HepG2 (cell line): ENCODE results near the gene SECTM1. TPM values are rescaled to one million over a fixed set of nuclear protein-coding genes. Genes with fewer than 3 reads are reported as not detected.

ENCODE experiments used
- CC2D1A ChIP-seq: sonication (generic); formaldehyde crosslinking; IDR thresholded peaks from 2 replicates; pipeline ENCODE4 v1.8.1; 2023; ENCODE audit warnings: mild to moderate bottlenecking, missing genetic modification reagents
- DNMT1 ChIP-seq: sonication (generic); formaldehyde crosslinking; IDR thresholded peaks from 2 replicates; pipeline ENCODE4 v1.5.1; 2020; ENCODE audit warnings: mild to moderate bottlenecking, missing genetic modification reagents
- FOSL2 ChIP-seq: sonication (generic); formaldehyde crosslinking; IDR thresholded peaks from 2 replicates; pipeline ENCODE4 v1.4.0; 2020; ENCODE audit warnings: missing genetic modification reagents
- FOXC1 ChIP-seq: sonication (generic); formaldehyde crosslinking; IDR thresholded peaks from 2 replicates; pipeline ENCODE4 v1.8.0; 2022; ENCODE audit warnings: mild to moderate bottlenecking, missing genetic modification reagents, borderline replicate concordance
- HOXA7 ChIP-seq: sonication (generic); formaldehyde crosslinking; IDR thresholded peaks from 2 replicates; pipeline ENCODE4 v1.8.1; 2022; ENCODE audit warnings: mild to moderate bottlenecking, missing genetic modification reagents, moderate library complexity
- IRF9 ChIP-seq: sonication (generic); formaldehyde crosslinking; IDR thresholded peaks from 2 replicates; pipeline ENCODE4 v1.8.0; 2022; ENCODE audit warnings: missing genetic modification reagents, mild to moderate bottlenecking, borderline replicate concordance
- JUN ChIP-seq: sonication (generic); formaldehyde crosslinking; IDR thresholded peaks from 2 replicates; pipeline ENCODE4 v1.4.0; 2020; ENCODE audit warnings: mild to moderate bottlenecking, missing genetic modification reagents
- KAT7 ChIP-seq: IDR thresholded peaks from 2 replicates; pipeline ENCODE4 v1.6.1; 2018; ENCODE audit warnings: borderline replicate concordance, missing compliant biosample characterization
- KLF9 ChIP-seq: IDR thresholded peaks from 2 replicates; pipeline ENCODE4 v1.6.1; 2016; ENCODE audit warnings: low read depth
- MED1 ChIP-seq: sonication (generic); formaldehyde crosslinking; IDR thresholded peaks from 2 replicates; pipeline ENCODE4 v1.4.0; 2020; ENCODE audit warnings: missing genetic modification reagents
- POLR2AphosphoS2 ChIP-seq: IDR thresholded peaks from 2 replicates; pipeline ENCODE4 v1.6.1; 2011; ENCODE audit warnings: low read depth, low read length, improper control_type of control experiment
- RXRB ChIP-seq: IDR thresholded peaks from 2 replicates; pipeline ENCODE4 v1.6.1; 2016; ENCODE audit warnings: borderline replicate concordance, missing genetic modification reagents, missing compliant biosample characterization
- WIZ ChIP-seq: sonication (generic); formaldehyde crosslinking; IDR thresholded peaks from 2 replicates; pipeline ENCODE4 v1.5.1; 2020; ENCODE audit warnings: mild to moderate bottlenecking, missing genetic modification reagents
- ZBTB4 ChIP-seq: sonication (generic); formaldehyde crosslinking; IDR thresholded peaks from 2 replicates; pipeline ENCODE4 v1.4.0; 2020; ENCODE audit warnings: missing genetic modification reagents, mild to moderate bottlenecking, borderline replicate concordance
- ZFX ChIP-seq: sonication (generic); formaldehyde crosslinking; IDR thresholded peaks from 2 replicates; pipeline ENCODE4 v1.4.0; 2020; ENCODE audit warnings: mild to moderate bottlenecking, low read depth, missing genetic modification reagents, moderate library complexity
- ZMAT3 ChIP-seq: sonication (generic); formaldehyde crosslinking; conservative IDR thresholded peaks from 2 replicates; pipeline ENCODE4 v1.7.0; 2021; ENCODE audit warnings: missing genetic modification reagents
- ZNF263 ChIP-seq: sonication (generic); formaldehyde crosslinking; IDR thresholded peaks from 2 replicates; pipeline ENCODE4 v1.4.0; 2020; ENCODE audit warnings: missing genetic modification reagents
- ZNF329 ChIP-seq: sonication (generic); formaldehyde crosslinking; IDR thresholded peaks from 2 replicates; pipeline ENCODE4 v1.9.0; 2021; ENCODE audit warnings: low read depth, mild to moderate bottlenecking, missing genetic modification reagents
- ZNF431 ChIP-seq: sonication (generic); formaldehyde crosslinking; IDR thresholded peaks from 2 replicates; pipeline ENCODE4 v1.9.0; 2022; ENCODE audit warnings: missing genetic modification reagents, low read depth, mild to moderate bottlenecking, borderline replicate concordance
- ZNF460 ChIP-seq: sonication (generic); formaldehyde crosslinking; IDR thresholded peaks from 2 replicates; pipeline ENCODE4 v1.5.1; 2020; ENCODE audit warnings: missing genetic modification reagents, mild to moderate bottlenecking, borderline replicate concordance
- ZNF660 ChIP-seq: sonication (generic); formaldehyde crosslinking; IDR thresholded peaks from 2 replicates; pipeline ENCODE4 v1.5.1; 2020; ENCODE audit warnings: mild to moderate bottlenecking, low read depth, missing genetic modification reagents, borderline replicate concordance
- ZNF737 ChIP-seq: sonication (generic); formaldehyde crosslinking; IDR thresholded peaks from 2 replicates; pipeline ENCODE4 v1.5.0; 2020; ENCODE audit warnings: missing genetic modification reagents, mild to moderate bottlenecking, borderline replicate concordance
- ZNF746 ChIP-seq: sonication (generic); formaldehyde crosslinking; IDR thresholded peaks from 2 replicates; pipeline ENCODE4 v1.8.0; 2022; ENCODE audit warnings: mild to moderate bottlenecking, missing genetic modification reagents
- polyA plus RNA-seq, 8 experiments: library from polyadenylated mRNA; depleted of rRNA in 3 of 8; stranded (reverse) in 7 of 8; unstranded in 1 of 8; fragments of >200 nt; fragmentation: Illumina TruSeq in 4 of 8; extraction: Trizol in 4 of 8; gene quantifications; 2 replicates each; pipeline versions ENCODE4 v1.2.1 to v1.2.3, GENCODE V29; 2011 to 2016; ENCODE audit warnings: low read depth in 4 of 8, missing spikeins in 1 of 8, mixed read lengths in 1 of 8; ENCODE audit not compliant: insufficient read depth in 1 of 8
- total RNA-seq, 5 experiments: library from RNA; depleted of rRNA; stranded (reverse); fragments of >200 nt; fragmentation: Illumina TruSeq; extraction: Trizol; gene quantifications; 2 replicates each; pipeline ENCODE4 v1.2.3, GENCODE V29; 2016; ENCODE audit warnings: low read depth in 1 of 5

The SECTM1 gene
- total and polyA plus RNA-seq, 2 of the 13 experiments (the other 11 are each of a cell fraction or from before 2014, with no cell fraction given), result 3.5 to 5.3 TPM

- TF ChIP-seq ZNF263 (CRISPR knock-in tag), result peak; percentile 53; the same call in 1 of the 2 replicates
- no peak; the same call in 1 of the 2 replicates for TF ChIP-seq ZMAT3 (CRISPR knock-in tag)
- peak; percentile 81; the same call in 1 of the 2 replicates for TF ChIP-seq IRF9
- peak; percentile 86 for TF ChIP-seq DNMT1 (CRISPR knock-in tag)
- peak; percentile 63; the same call in 1 of the 2 replicates for TF ChIP-seq ZFX (CRISPR knock-in tag)
- TF ChIP-seq WIZ, result no peak
- TF ChIP-seq ZNF660 (CRISPR knock-in tag), result no peak
- no peak for TF ChIP-seq ZNF460 (CRISPR knock-in tag)
- no peak for TF ChIP-seq ZNF746 (CRISPR knock-in tag)
- no peak for TF ChIP-seq POLR2AphosphoS2
- peak; percentile 67; the same call in 1 of the 2 replicates for TF ChIP-seq RXRB (CRISPR knock-in tag)
- peak; percentile 61; the same call in 1 of the 2 replicates for TF ChIP-seq ZNF431 (CRISPR knock-in tag)
- TF ChIP-seq CC2D1A (CRISPR knock-in tag), result no peak
- TF ChIP-seq ZBTB4 (CRISPR knock-in tag), result peak; percentile 22; the same call in 1 of the 2 replicates
- TF ChIP-seq MED1, result peak; percentile 62; the same call in 1 of the 2 replicates
- 0 out of 2 replicates have a peak, but pooled peaks have one; percentile 37 for TF ChIP-seq ZNF737 (CRISPR knock-in tag)
- no peak for TF ChIP-seq ZNF329 (CRISPR knock-in tag)
- no peak for TF ChIP-seq KAT7 (CRISPR knock-in tag)
- TF ChIP-seq KLF9 (CRISPR knock-in tag), result no peak
- no peak for TF ChIP-seq HOXA7 (CRISPR knock-in tag)
- peak; percentile 50 for TF ChIP-seq FOSL2 (CRISPR knock-in tag)
- TF ChIP-seq FOXC1 (CRISPR knock-in tag), result peak; percentile 42; the same call in 1 of the 2 replicates
- no peak for TF ChIP-seq JUN
Measured at GRCh38 chr17:82300707-82301270, 32.8 kb downstream of the SECTM1 start (continued).
